Activated CD8-positive, alpha-beta T cell treated with anti-CD3 and anti-CD28 coated beads, Interleukin-2, amount 10 ng/mL, durations not matched to agents 7 days and 5 days (primary cell): ENCODE results near the gene UGT1A1. TPM values are rescaled to one million over a fixed set of nuclear protein-coding genes. Genes with fewer than 3 reads are reported as not detected.

Source experiments
- ATAC-seq: fragments of 150-1000 bp; cut with Tn5 transposase; one replicate; pipeline ENCODE4 v1.10.0; 2021; ENCODE audit warnings: moderate library complexity
- CTCF ChIA-PET: fragments of 350-600 bp; sonication (Branson Sonifier 250); formaldehyde crosslinking; loops from one replicate; lab custom pipeline; 2021; ENCODE audit warnings: antibody characterized with exemption; lab: Charles Lee
- POLR2A ChIA-PET: fragments of 350-600 bp; sonication (Branson Sonifier 250); formaldehyde crosslinking; loops from one replicate; lab custom pipeline; 2021; ENCODE audit warnings: antibody characterized with exemption; lab: Charles Lee
- DNase-seq: peaks from one replicate; pipeline ENCODE4 v3.0.0-alpha.2; 2020
- H3K27ac Mint-ChIP-seq: one replicate; pipeline ENCODE4 v1.8.0; 2021; ENCODE audit warnings: mild to moderate bottlenecking, mixed read lengths
- H3K27me3 Mint-ChIP-seq: one replicate; pipeline ENCODE4 v1.8.0; 2021; ENCODE audit warnings: low read depth, mixed read lengths
- H3K36me3 Mint-ChIP-seq: one replicate; pipeline ENCODE4 v1.8.0; 2021; ENCODE audit warnings: low read depth, mixed read lengths
- H3K4me1 Mint-ChIP-seq: one replicate; pipeline ENCODE4 v1.8.0; 2021; ENCODE audit warnings: low read depth, mixed read lengths
- H3K4me3 Mint-ChIP-seq: one replicate; pipeline ENCODE4 v1.8.0; 2021; ENCODE audit warnings: mild to moderate bottlenecking, mixed read lengths
- H3K9me3 Mint-ChIP-seq: one replicate; pipeline ENCODE4 v1.8.0; 2022; ENCODE audit warnings: mixed read lengths; ENCODE audit not compliant: insufficient read depth
- total RNA-seq, 2 experiments: library from RNA; stranded (reverse); gene quantifications; one replicate each; pipeline ENCODE4 v1.2.3, GENCODE V29; 2021

UGT1A1 gene
- total RNA-seq, 2 experiments from 2014 or later, result not detected

DNA sequence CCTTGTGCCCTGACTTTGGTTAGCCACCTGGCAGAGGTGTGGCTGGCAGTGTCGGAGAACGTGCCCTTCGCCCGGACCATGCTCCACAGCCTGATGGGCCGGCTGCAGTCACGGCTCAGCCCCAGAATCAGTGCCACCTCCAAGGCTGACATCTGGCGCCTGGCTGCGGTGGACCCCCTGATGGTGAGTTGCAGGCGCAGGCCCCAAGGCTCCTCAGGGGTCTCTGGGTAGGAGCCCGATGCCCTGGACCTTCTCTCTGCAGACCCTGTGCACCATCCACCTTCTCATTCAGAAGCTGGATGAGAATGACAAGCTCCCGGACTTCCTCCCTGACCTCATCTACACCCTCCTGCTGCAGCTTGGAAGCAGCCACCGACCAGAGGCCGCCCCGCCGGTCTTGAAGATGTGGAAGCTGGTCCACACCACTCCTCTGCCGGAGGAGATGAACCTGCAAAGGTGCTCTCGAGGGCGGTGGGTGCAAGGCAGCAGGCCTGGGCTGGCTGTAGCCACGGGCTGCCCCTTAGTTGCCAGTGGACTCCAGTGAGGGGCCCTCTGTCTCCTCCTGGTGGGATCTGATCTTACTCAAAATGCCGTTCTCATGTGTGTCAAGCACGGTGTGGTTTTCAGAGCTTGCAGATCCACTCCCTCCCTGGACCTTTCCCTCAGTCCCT, 62.2 kb downstream of the UGT1A1 start:
- DNase-seq, result no peak

More for the DNA sequence above, 62.2 kb downstream of the UGT1A1 start:
- H3K36me3 Mint-ChIP-seq, result no peaks in the 10 kb centered on the region
- no peak for ATAC-seq
- peaks cover 11% of the 10 kb centered on the region for H3K27me3 Mint-ChIP-seq
- H3K27ac Mint-ChIP-seq, result no peak overlapping the region
- H3K4me3 Mint-ChIP-seq, result no peak overlapping the region
- no peaks in the 10 kb centered on the region for H3K9me3 Mint-ChIP-seq
- ChIA-PET CTCF (no interaction called here), POLR2A (no interaction called here)
- H3K4me1 Mint-ChIP-seq, result peaks cover 2% of the 10 kb centered on the region

Other genes starting within 250 kb of the UGT1A1 start
- 10 to 100 TPM; 13.1 to 14.1 TPM for gene USP40, start 193.5 kb upstream of the UGT1A1 start, total RNA-seq
- gene UGT1A8, start 142.6 kb upstream of the UGT1A1 start, total RNA-seq, result not detected
- gene UGT1A10, start 123.8 kb upstream of the UGT1A1 start, total RNA-seq, result not detected
- not detected for gene UGT1A9, start 88.4 kb upstream of the UGT1A1 start, total RNA-seq
- not detected for gene UGT1A7, start 78.4 kb upstream of the UGT1A1 start, total RNA-seq
- gene UGT1A6, start 67.4 kb upstream of the UGT1A1 start, total RNA-seq, result not detected
- not detected for gene UGT1A5, start 47.4 kb upstream of the UGT1A1 start, total RNA-seq
- gene UGT1A4, start 41.5 kb upstream of the UGT1A1 start, total RNA-seq, result not detected
- not detected for gene UGT1A3, start 31.2 kb upstream of the UGT1A1 start, total RNA-seq
- not detected for gene MROH2A, start 18.1 kb downstream of the UGT1A1 start, total RNA-seq
- 100 to 1,000 TPM; 128 to 135 TPM for gene HJURP, start 94.3 kb downstream of the UGT1A1 start, total RNA-seq
- gene TRPM8, start 157.1 kb downstream of the UGT1A1 start, total RNA-seq, result not detected